Measurements from ENCODE around the gene TMEM33. TPM values are rescaled to one million over a fixed set of nuclear protein-coding genes. Genes with fewer than 3 reads are reported as not detected.

TMEM33 gene
- total RNA-seq, 2 donors from 2014 or later: 22.1 to 26.0 TPM

DNA sequence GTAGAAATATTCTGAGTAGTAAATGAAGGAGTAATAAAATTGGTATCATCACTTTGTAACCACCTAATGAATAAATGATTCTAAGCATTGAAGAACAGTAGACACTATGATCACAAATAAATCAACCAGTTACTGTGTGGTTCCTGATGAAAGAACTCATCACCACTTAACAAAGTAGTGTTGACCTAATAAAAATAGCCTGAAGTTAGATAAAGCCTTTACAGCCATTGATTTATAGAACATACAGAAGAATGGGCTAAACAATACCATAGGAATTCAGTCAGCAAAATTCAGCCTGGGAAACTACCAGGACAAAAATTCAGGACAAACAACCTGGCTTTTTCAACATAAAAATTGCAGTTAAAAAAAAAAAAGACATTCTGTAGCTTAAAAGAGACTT, 64.1 kb downstream of the TMEM33 start:
- Histone ChIP-seq H3K4me1 (no peaks in the 10 kb centered on the region), H3K4me3 (no peak overlapping the region), H3K9me3 (no peaks in the 10 kb centered on the region), H3K27me3 (no peaks in the 10 kb centered on the region), H3K27ac (no peak overlapping the region), H3K36me3 (replicated peaks in 1 of 2; ENCODE audit: insufficient read depth in 1 of 2, low read depth in 2 of 2) (peaks cover 0 to 3% of the 10 kb centered on the region in 2 donors)
- no peak for TF ChIP-seq POLR2A (IDR thresholded peaks at IDR 0.05)
- TF ChIP-seq, protein P1, sequence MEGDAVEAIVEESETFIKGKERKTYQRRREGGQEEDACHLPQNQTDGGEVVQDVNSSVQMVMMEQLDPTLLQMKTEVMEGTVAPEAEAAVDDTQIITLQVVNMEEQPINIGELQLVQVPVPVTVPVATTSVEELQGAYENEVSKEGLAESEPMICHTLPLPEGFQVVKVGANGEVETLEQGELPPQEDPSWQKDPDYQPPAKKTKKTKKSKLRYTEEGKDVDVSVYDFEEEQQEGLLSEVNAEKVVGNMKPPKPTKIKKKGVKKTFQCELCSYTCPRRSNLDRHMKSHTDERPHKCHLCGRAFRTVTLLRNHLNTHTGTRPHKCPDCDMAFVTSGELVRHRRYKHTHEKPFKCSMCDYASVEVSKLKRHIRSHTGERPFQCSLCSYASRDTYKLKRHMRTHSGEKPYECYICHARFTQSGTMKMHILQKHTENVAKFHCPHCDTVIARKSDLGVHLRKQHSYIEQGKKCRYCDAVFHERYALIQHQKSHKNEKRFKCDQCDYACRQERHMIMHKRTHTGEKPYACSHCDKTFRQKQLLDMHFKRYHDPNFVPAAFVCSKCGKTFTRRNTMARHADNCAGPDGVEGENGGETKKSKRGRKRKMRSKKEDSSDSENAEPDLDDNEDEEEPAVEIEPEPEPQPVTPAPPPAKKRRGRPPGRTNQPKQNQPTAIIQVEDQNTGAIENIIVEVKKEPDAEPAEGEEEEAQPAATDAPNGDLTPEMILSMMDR (IDR thresholded peaks at IDR 0.05): no peak
- DNase-seq (no peak), ATAC-seq (no peak)
- intact Hi-C loops (cut with DNase I): no loop called here

DNA sequence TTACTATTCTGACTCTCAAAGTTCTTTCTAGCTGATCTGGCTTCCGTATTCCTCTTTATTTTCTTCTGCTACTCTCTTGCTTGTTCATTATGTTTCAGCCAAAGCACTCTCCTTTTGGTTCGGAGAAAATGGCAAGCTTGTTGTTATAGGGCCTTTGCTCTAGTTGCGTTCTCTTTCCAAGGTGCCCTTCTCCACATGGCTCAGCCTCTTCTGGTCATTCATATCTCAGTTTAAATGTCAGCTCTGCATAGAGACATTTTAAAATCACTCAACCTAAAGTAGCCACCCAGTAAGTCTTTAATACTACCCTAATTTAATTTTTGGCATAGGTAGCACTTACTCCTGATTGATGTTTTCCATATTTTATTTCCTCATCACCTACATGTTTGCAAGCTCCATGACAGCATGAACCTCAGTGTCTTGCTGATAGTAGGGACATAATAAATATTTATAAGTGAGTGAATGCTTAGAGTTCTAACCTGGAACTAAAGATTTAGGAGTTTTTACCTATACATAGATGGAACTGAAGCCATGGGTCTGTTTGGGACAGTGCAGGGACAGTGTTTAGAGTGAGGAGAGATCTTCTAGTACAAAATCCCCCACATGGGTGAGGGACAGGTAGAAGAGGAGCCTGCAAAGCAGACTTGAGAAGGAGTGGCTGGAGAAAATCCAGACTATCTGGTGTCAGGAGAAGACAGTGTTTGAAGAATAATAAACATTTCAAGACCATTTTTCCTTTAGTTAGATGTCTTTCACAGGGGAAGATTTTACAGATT, 73.0 kb downstream of the TMEM33 start:
- DNase-seq: no peak
- Histone ChIP-seq H3K36me3 (replicated peaks in 1 of 2; ENCODE audit: insufficient read depth in 1 of 2, low read depth in 2 of 2) (no peaks in the 10 kb centered on the region), H3K4me1 (no peaks in the 10 kb centered on the region), H3K4me3 (no peak overlapping the region), H3K27me3 (no peaks in the 10 kb centered on the region), H3K27ac (no peak overlapping the region), H3K9me3 (no peaks in the 10 kb centered on the region)
- intact Hi-C loops (cut with DNase I): no loop called here
- TF ChIP-seq, protein P1 (IDR thresholded peaks at IDR 0.05): no peak
- no peak for TF ChIP-seq POLR2A (IDR thresholded peaks at IDR 0.05)
- ATAC-seq: no peak
- WGBS, 2 donors: 93 to 99% methylated on average over 3 of the region's 3 CpGs

Small RNA genes within 50 kb of the gene (small RNA-seq; reads per million reads assigned to genes)
- not detected for gene AC108210.2

Other genes with a start within 250 kb of the TMEM33 start
- not detected for gene PHOX2B, start 186.7 kb upstream of the TMEM33 start, total RNA-seq
- under 1 TPM; under 0.01 to 0.33 TPM for gene DCAF4L1, start 46.3 kb downstream of the TMEM33 start, total RNA-seq
- 10 to 100 TPM; 43.5 to 63.3 TPM for gene SLC30A9, start 55.1 kb downstream of the TMEM33 start, total RNA-seq
- gene BEND4, start 217.2 kb downstream of the TMEM33 start, total RNA-seq: not detected